HG02970 (cell line): ENCODE data around the gene DAPK1.

Experiments used
- ATAC-seq: cut with Tn5 transposase; IDR thresholded peaks from one replicate; pipeline ENCODE4 v1.9.1; 2021; ENCODE audit warnings: mild to moderate bottlenecking, moderate library complexity, moderate number of reproducible peaks; ENCODE audit not compliant: unreplicated experiment, low FRiP score

Gene DAPK1

GRCh38 chr9:87515588-87516221, 18.0 kb downstream of the DAPK1 start:
- no peak for ATAC-seq

- ATAC-seq = no peak
These were observed 18.7 kb downstream of the DAPK1 start for GRCh38 chr9:87516222-87516925.

- ATAC-seq = no peak
These were observed 19.2 kb downstream of the DAPK1 start for GRCh38 chr9:87516926-87517290.

- ATAC-seq = no peak
These were observed 20.1 kb downstream of the DAPK1 start for GRCh38 chr9:87517732-87518131.

- no peak for ATAC-seq
These were observed 21.2 kb downstream of the DAPK1 start for GRCh38 chr9:87518702-87519335.

DNA sequence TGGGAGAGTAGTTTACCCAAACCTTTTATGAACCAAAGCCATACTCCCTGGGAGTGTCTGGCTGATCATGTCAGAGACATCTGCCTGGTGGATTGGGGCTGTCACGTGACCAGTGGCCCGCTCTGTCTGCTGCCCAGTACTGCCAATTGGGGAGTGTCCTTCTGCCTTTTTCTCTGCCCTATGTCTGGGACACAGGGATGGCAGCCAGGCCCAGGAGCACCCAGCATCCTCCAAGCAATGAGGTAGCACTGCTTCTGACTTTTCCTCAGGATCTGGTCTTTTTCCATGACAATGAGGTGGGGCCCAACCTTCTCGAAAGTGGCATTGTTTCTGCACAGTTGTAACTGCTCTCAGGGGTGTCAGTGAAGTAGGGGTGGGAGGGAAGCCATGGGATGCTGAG, 21.8 kb downstream of the DAPK1 start:
- no peak for ATAC-seq

DNA sequence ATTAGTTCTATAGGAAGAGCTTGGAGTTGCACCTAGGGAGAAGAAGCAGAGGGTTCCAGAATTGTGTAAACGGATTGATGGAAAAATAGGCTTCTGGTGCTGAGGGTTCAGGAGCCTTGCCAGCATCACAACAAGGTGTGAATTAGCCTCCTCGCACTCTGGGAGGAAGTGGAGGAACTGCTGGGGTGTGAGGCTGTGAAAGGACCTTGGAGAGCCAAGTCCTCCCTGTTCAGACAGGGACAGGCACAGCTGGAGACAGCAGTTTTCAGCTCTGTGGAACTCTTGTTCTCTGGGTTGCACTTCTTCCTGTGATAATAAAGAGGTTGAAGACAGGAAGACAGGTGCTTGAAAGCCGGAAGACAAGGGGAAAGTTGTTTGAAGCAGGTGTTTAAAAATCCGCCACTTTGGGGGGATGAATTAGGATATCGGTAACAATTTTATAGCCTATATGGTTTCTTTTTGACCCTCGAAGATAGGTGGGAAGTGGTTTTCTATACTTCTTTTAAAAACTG, 22.6 kb downstream of the DAPK1 start:
- no peak for ATAC-seq

GRCh38 chr9:87521834-87522233, 24.2 kb downstream of the DAPK1 start:
- ATAC-seq = no peak

GRCh38 chr9:87524061-87524460, 26.4 kb downstream of the DAPK1 start:
- ATAC-seq = no peak

DNA sequence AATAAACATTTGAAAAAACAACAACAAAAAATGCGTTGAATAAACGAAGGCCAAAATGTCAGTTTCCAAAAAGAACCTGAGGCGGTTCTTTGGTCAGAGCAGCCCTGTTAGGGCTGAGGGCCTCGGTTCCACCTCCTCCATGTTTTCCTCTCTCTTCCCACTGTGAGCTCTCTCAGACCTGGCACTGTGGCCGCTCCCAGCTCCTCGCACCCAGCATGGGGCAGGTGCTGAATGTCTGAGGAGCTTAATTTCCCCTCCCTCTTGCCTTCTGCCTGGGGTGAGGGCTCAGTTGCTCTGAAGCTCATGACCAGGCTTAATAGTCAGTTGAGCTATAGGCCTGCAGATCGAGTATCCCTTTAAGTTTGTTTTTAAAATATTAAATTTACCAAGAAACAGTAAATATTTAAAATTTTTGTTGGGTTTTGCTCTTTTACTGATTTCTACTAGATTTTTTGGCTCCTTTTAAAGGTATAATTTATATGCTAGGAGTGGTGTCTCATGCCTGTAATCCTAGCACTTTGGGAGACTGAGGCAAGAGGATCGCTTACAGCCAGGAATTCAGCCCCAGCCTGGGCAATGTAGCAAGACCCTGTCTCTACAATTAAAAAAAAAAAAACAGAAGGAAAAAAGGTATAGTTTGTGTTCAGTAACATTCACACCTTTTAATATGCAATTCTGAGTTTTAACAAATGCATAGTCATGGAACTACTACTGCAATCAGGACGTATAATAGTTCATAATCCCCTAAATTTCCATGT, 28.1 kb downstream of the DAPK1 start:
- ATAC-seq = no peak

DNA sequence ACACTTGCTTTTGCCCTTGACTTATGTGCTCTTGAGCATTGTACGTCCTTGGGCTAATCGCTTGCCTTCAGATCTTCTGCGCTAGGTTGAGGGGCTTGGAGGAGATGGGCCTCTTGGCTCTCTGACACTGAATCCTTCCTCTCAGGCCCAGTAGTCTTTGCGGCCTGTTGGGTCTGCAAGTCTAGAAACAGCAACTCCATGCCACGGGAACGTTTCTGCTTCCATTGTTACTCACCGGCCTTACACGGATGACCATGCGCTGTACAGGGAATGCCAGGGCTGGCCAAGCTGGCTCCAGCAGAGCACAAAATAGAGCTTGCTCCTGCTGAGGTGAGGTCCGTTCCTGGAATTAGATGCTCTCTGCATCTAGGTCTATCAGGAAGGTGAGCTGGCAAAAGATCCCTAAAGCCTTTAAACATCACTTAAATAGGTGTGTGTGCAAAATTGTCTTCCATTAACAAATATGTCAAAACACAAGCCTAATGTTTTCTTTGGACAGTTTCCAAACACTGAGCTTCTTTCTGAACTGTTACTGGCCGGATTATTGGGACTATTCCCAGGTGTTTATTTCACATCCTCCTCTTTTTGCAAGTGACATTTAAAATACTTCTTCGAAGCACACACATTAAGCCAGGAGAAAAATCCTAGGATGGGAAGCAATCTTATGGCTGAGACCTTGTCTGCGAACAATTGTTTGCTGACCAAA, 29.7 kb downstream of the DAPK1 start:
- no peak for ATAC-seq

- ATAC-seq = no peak
These were observed 31.3 kb downstream of the DAPK1 start for GRCh38 chr9:87528969-87529368.

DNA sequence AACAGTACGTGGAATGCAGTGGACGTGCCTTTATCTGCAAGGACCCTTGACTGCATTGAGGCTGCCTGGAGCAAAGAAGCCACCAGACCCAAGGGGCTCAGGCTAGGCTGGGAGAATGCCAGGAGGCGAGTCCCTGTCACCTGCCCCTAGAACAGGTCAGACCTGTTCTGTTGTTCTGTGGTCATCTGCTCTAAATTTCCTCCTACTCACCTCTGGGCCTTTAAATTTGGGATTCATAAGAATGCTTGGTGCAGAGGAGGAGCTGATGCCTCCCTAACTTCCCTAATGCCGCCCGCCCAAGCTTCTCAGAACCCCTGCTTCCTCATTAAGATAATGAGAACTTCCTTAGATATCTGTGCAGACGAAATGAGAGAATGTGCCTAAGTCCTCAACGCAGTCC, 32.0 kb downstream of the DAPK1 start:
- no peak for ATAC-seq

GRCh38 chr9:87530716-87531115, 33.0 kb downstream of the DAPK1 start:
- no peak for ATAC-seq

GRCh38 chr9:87531370-87532295, 34.0 kb downstream of the DAPK1 start:
- no peak for ATAC-seq

GRCh38 chr9:87533271-87533670, 35.6 kb downstream of the DAPK1 start:
- ATAC-seq = no peak

- no peak for ATAC-seq
These were observed 36.4 kb downstream of the DAPK1 start for GRCh38 chr9:87534036-87534435.

GRCh38 chr9:87534957-87535356, 37.3 kb downstream of the DAPK1 start:
- no peak for ATAC-seq

GRCh38 chr9:87535817-87536539, 38.3 kb downstream of the DAPK1 start:
- no peak for ATAC-seq
